HepG2 (cell line): Measurements from ENCODE around the gene TSPAN8. TPM values are rescaled to one million over a fixed set of nuclear protein-coding genes. Genes with fewer than 3 reads are reported as not detected.
A peak's percentile ranks its signal among the peaks of the same experiment; 100 is the strongest.

Experiments
- ATAC-seq: fragments of 200-7000 bp; cut with Tn5 transposase; 3 replicates; pipeline ENCODE4 v1.9.1; 2020; ENCODE audit warnings: mild to moderate bottlenecking, moderate library complexity
- BruUV-seq: library from RNA; stranded (reverse); fragments of 400-500 nt; replicated peaks from 2 replicates; lab custom pipeline; 2021; lab: Mats Ljungman, UMichigan
- CTCF ChIA-PET: fragments of 300-600 bp; formaldehyde crosslinking; extraction: SDS; loops from one replicate; lab custom pipeline; 2021; ENCODE audit warnings: low total read pairs, inconsistent platforms, low intra/inter-chr PET ratio; lab: Yijun Ruan, JAX
- POLR2A ChIA-PET: fragments of 350-600 bp; sonication (Branson Sonifier 250); formaldehyde crosslinking; loops from one replicate; lab custom pipeline; 2020; ENCODE audit warnings: antibody characterized with exemption, inconsistent platforms; lab: Yijun Ruan, JAX
- DNase-seq: peaks from one replicate; pipeline ENCODE4 v3.0.0-alpha.2; 2015; ENCODE audit warnings: low spot score
- FAIRE-seq: peaks from 3 replicates; lab custom pipeline; 2011; peaks lifted over from hg19 to GRCh38; lab: Jason Lieb, UNC
- H2AFZ ChIP-seq: one replicate; pipeline ENCODE4 v1.6.1; 2011; ENCODE audit warnings: low read length, inconsistent platforms
- H3K27ac ChIP-seq: fragments of 300-600 bp; 3 replicates; pipeline ENCODE4 v1.8.0; 2011; ENCODE audit warnings: mixed run types, mild to moderate bottlenecking, mixed read lengths, low read length, inconsistent platforms; ENCODE audit not compliant: insufficient read depth; ENCODE audit errors: extremely low read length
- H3K27me3 ChIP-seq, 2 experiments: fragments of 200-600 bp in 1 of 2; 2 replicates in 1 of 2; 3 replicates in 1 of 2; pipeline versions ENCODE4 v1.6.0 to v1.8.0; 2011; ENCODE audit warnings: low read length in 2 of 2, mild to moderate bottlenecking in 2 of 2, moderate library complexity in 2 of 2, inconsistent platforms in 1 of 2; ENCODE audit not compliant: insufficient read depth in 2 of 2, control insufficient read depth in 1 of 2
- H3K36me3 ChIP-seq, 2 experiments: fragments of 200-600 bp in 1 of 2; replicated peaks in 1 of 2; 2 replicates in 1 of 2; 3 replicates in 1 of 2; pipeline versions ENCODE4 v1.5.1 to v1.8.0; 2011; ENCODE audit warnings: low read length in 2 of 2, inconsistent platforms in 1 of 2; ENCODE audit not compliant: insufficient read depth in 2 of 2, control insufficient read depth in 1 of 2
- H3K4me1 ChIP-seq: 2 replicates; pipeline ENCODE4 v1.5.1; 2012; ENCODE audit warnings: low read length, inconsistent platforms; ENCODE audit not compliant: insufficient read depth
- H3K4me2 ChIP-seq: 2 replicates; pipeline ENCODE4 v1.6.0; 2011; ENCODE audit warnings: low read depth, low read length, inconsistent platforms
- H3K4me3 ChIP-seq, 3 experiments: fragments of 200-600 bp in 1 of 3; sonication (generic), shearing (Covaris generic) in 1 of 3; replicated peaks in 1 of 3; 2 replicates each; pipeline ENCODE4 v1.5.1; 2011 to 2016; ENCODE audit warnings: low read length in 3 of 3, inconsistent platforms in 2 of 3, low read depth in 2 of 3, mild to moderate bottlenecking in 2 of 3, control low read depth in 1 of 3, mixed read lengths in 1 of 3; ENCODE audit not compliant: insufficient read depth in 1 of 3
- H3K79me2 ChIP-seq: one replicate; pipeline ENCODE4 v1.6.1; 2011; ENCODE audit warnings: low read length, inconsistent platforms; ENCODE audit not compliant: insufficient read depth
- H3K9ac ChIP-seq: 2 replicates; pipeline ENCODE4 v1.6.0; 2011; ENCODE audit warnings: mild to moderate bottlenecking, low read depth, low read length, inconsistent platforms; ENCODE audit not compliant: insufficient read depth
- H3K9me3 ChIP-seq: 2 replicates; pipeline ENCODE4 v1.5.1; 2012; ENCODE audit warnings: mild to moderate bottlenecking, low read length
- H4K20me1 ChIP-seq: 2 replicates; pipeline ENCODE4 v1.6.0; 2011; ENCODE audit warnings: inconsistent platforms, mild to moderate bottlenecking, low read length, moderate library complexity; ENCODE audit not compliant: insufficient read depth
- CENPT ChIP-seq: sonication (generic); formaldehyde crosslinking; IDR thresholded peaks from 2 replicates; pipeline ENCODE4 v1.8.0; 2022; ENCODE audit warnings: low read depth, mild to moderate bottlenecking, moderate library complexity, missing genetic modification reagents
- CREBL2 ChIP-seq: sonication (generic); formaldehyde crosslinking; IDR thresholded peaks from 2 replicates; pipeline ENCODE4 v1.8.1; 2023; ENCODE audit warnings: missing genetic modification reagents, mild to moderate bottlenecking, borderline replicate concordance
- KMT2A ChIP-seq: sonication (generic); formaldehyde crosslinking; IDR thresholded peaks from 2 replicates; pipeline ENCODE4 v1.4.0; 2020; ENCODE audit warnings: missing genetic modification reagents
- LCORL ChIP-seq, 2 experiments: fragments of 450-650 bp in 1 of 2; sonication (generic) in 1 of 2; formaldehyde crosslinking in 1 of 2; IDR thresholded peaks; 2 replicates each; pipeline versions ENCODE4 v1.5.0 to v1.6.1; 2017 to 2020; ENCODE audit warnings: antibody characterized with exemption in 1 of 2, missing genetic modification reagents in 1 of 2
- MXD3 ChIP-seq: IDR thresholded peaks from 2 replicates; pipeline ENCODE4 v1.6.1; 2016; ENCODE audit warnings: mild to moderate bottlenecking, missing biosample characterization, missing genetic modification reagents
- PAXIP1 ChIP-seq: sonication (generic); formaldehyde crosslinking; conservative IDR thresholded peaks from 2 replicates; pipeline ENCODE4 v1.4.0; 2020; ENCODE audit warnings: mild to moderate bottlenecking, missing genetic modification reagents, moderate library complexity
- PHF21A ChIP-seq: sonication (generic); formaldehyde crosslinking; IDR thresholded peaks from 2 replicates; pipeline ENCODE4 v1.5.0; 2020; ENCODE audit warnings: mild to moderate bottlenecking, missing genetic modification reagents
- PHF8 ChIP-seq: sonication (generic); formaldehyde crosslinking; IDR thresholded peaks from 2 replicates; pipeline ENCODE4 v1.5.0; 2020; ENCODE audit warnings: missing genetic modification reagents
- SOX5 ChIP-seq: IDR thresholded peaks from 2 replicates; pipeline ENCODE4 v1.6.1; 2016; ENCODE audit warnings: borderline replicate concordance
- TCF7 ChIP-seq: sonication (generic); IDR thresholded peaks from 2 replicates; pipeline ENCODE4 v1.6.1; 2016; ENCODE audit warnings: antibody characterized with exemption, low read depth
- ZKSCAN5 ChIP-seq: sonication (generic); formaldehyde crosslinking; IDR thresholded peaks from 2 replicates; pipeline ENCODE4 v1.5.1; 2020; ENCODE audit warnings: mild to moderate bottlenecking, missing genetic modification reagents
- ZNF30 ChIP-seq: sonication (generic); formaldehyde crosslinking; IDR thresholded peaks from 2 replicates; pipeline ENCODE4 v1.5.0; 2020; ENCODE audit warnings: mild to moderate bottlenecking, missing genetic modification reagents
- ZSCAN25 ChIP-seq: sonication (generic); formaldehyde crosslinking; IDR thresholded peaks from 2 replicates; pipeline ENCODE4 v1.8.0; 2022; ENCODE audit warnings: mild to moderate bottlenecking, missing genetic modification reagents
- ZSCAN31 ChIP-seq: sonication (generic); formaldehyde crosslinking; IDR thresholded peaks from 2 replicates; pipeline ENCODE4 v1.5.0; 2020; ENCODE audit warnings: low read depth, mild to moderate bottlenecking, missing genetic modification reagents
- WGBS: methylation state at CpG from one replicate; pipeline ENCODE4 v1.1.6; 2017; ENCODE audit warnings: low lambda C conversion rate; 5-methylcytosine and 5-hydroxymethylcytosine counted together
- in situ Hi-C: cut with HindIII; loops from 2 replicates; pipeline ENCODE4 v1.10.0; 2017; ENCODE audit warnings: low pct_unique_long_range_greater_than_20kb; ENCODE audit not compliant: extremely low pct_ligation_motif_present
- intact Hi-C: fragments of 100-400 bp; cut with micrococcal nuclease; formaldehyde crosslinking; loops from one replicate; pipeline ENCODE4 v1.10.0; 2022; ENCODE audit not compliant: unreplicated experiment
- polyA plus RNA-seq, 8 experiments: library from polyadenylated mRNA; depleted of rRNA in 3 of 8; stranded (reverse) in 7 of 8; unstranded in 1 of 8; fragments of >200 nt; fragmentation: Illumina TruSeq in 4 of 8; extraction: Trizol in 4 of 8; gene quantifications; 2 replicates each; pipeline versions ENCODE4 v1.2.1 to v1.2.3, GENCODE V29; 2011 to 2016; ENCODE audit warnings: low read depth in 4 of 8, missing spikeins in 1 of 8, mixed read lengths in 1 of 8; ENCODE audit not compliant: insufficient read depth in 1 of 8
- total RNA-seq, 5 experiments: library from RNA; depleted of rRNA; stranded (reverse); fragments of >200 nt; fragmentation: Illumina TruSeq; extraction: Trizol; gene quantifications; 2 replicates each; pipeline ENCODE4 v1.2.3, GENCODE V29; 2016; ENCODE audit warnings: low read depth in 1 of 5
- TF ChIP-seq, protein P1 (sequence below): sonication (generic); formaldehyde crosslinking; IDR thresholded peaks from 2 replicates; pipeline ENCODE4 v1.4.0; 2020; ENCODE audit warnings: mild to moderate bottlenecking, low read depth, missing genetic modification reagents
- TF ChIP-seq, protein P2 (sequence below): sonication (generic); formaldehyde crosslinking; IDR thresholded peaks from 2 replicates; pipeline ENCODE4 v1.5.1; 2020; ENCODE audit warnings: missing genetic modification reagents, mild to moderate bottlenecking, borderline replicate concordance

TSPAN8 gene
- total and polyA plus RNA-seq, 2 of the 13 experiments (the other 11 are each of a cell fraction or from before 2014, with no cell fraction given): 3.4 to 3.9 TPM

- no peak for TF ChIP-seq CREBL2 (CRISPR knock-in tag)
- no peak for TF ChIP-seq KMT2A (CRISPR knock-in tag)
These were observed 5.3 kb upstream of the TSPAN8 start (continued) for GRCh38 chr12:71162832-71163763.

DNA sequence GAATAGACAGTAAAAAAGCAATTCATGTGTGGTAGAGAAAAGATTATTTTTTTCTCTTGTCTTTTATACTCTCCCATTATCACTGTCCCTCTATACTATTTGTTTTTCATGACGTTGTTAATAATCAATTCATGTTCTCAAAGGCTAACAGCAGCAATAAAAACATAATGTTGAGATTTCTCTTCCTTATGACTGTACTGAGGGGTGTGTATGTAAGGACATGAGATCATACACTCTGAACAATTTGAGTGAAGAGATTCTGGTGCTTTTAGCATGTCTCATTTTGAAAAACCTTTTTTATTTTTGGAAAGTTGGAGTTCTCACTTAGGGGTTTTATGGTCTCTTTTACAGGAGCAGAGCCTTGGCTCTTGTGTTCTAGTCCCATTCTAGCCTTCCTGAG lies 3.8 kb upstream of the TSPAN8 start:
- Histone ChIP-seq H3K9ac (no peak overlapping the region), H3K27ac (peak overlapping the region; percentile 99), H2AFZ (peak overlapping the region; percentile 28), H3K36me3 (no peaks in the 10 kb centered on the region), H3K4me2 (no peak overlapping the region), H3K9me3 (no peaks in the 10 kb centered on the region), H3K4me3 (no peak overlapping the region), H4K20me1 (no peaks in the 10 kb centered on the region), H3K27me3 (no peaks in the 10 kb centered on the region), H3K79me2 (no peaks in the 10 kb centered on the region), H3K4me1 (peaks cover 97% of the 10 kb centered on the region)
- DNase-seq (no peak), ATAC-seq (no peak), FAIRE-seq (no peak)
- in situ Hi-C loops: loop anchor here (5.0 kb wide), 1 partner anchor 276 kb away; the partner anchor contains the start of gene LGR5
- BruUV-seq: no TSS peak
- 66% methylated on average over 1 of the region's 1 CpG for WGBS
- intact Hi-C loops: no loop called here
- POLR2A ChIA-PET: no interaction called here
- CTCF ChIA-PET: no interaction called here
- TF ChIP-seq, protein P1, sequence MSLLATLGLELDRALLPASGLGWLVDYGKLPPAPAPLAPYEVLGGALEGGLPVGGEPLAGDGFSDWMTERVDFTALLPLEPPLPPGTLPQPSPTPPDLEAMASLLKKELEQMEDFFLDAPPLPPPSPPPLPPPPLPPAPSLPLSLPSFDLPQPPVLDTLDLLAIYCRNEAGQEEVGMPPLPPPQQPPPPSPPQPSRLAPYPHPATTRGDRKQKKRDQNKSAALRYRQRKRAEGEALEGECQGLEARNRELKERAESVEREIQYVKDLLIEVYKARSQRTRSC (CRISPR knock-in tag): no peak
- TF ChIP-seq ZKSCAN5 (CRISPR knock-in tag) (no peak), PHF21A (CRISPR knock-in tag) (no peak), PAXIP1 (no peak), PHF8 (no peak), SOX5 (CRISPR knock-in tag) (no peak), LCORL (IDR thresholded peaks at IDR 0.05) (no peak), LCORL (CRISPR knock-in tag; IDR thresholded peaks at IDR 0.05) (no peak), ZSCAN31 (no peak), ZNF30 (CRISPR knock-in tag) (no peak), CENPT (CRISPR knock-in tag) (no peak), ZSCAN25 (CRISPR knock-in tag) (no peak), MXD3 (CRISPR knock-in tag) (no peak), TCF7 (no peak)
- TF ChIP-seq, protein P2, sequence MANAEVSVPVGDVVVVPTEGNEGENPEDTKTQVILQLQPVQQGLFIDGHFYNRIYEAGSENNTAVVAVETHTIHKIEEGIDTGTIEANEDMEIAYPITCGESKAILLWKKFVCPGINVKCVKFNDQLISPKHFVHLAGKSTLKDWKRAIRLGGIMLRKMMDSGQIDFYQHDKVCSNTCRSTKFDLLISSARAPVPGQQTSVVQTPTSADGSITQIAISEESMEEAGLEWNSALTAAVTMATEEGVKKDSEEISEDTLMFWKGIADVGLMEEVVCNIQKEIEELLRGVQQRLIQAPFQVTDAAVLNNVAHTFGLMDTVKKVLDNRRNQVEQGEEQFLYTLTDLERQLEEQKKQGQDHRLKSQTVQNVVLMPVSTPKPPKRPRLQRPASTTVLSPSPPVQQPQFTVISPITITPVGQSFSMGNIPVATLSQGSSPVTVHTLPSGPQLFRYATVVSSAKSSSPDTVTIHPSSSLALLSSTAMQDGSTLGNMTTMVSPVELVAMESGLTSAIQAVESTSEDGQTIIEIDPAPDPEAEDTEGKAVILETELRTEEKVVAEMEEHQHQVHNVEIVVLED (CRISPR knock-in tag): no peak
